Measurements from ENCODE around the gene FCF1. TPM values are rescaled to one million over a fixed set of nuclear protein-coding genes. Genes with fewer than 3 reads are reported as not detected.

The FCF1 gene
- polyA plus RNA-seq, 3 donors: 14.8 to 22.6 (median 17.5) TPM

GRCh38 chr14:74697011-74697410, 15.9 kb upstream of the FCF1 start:
- Histone ChIP-seq H3K9ac (ENCODE audit: insufficient read depth, low read length, poor library complexity, severe bottlenecking) (no peak overlapping the region), H3K4me3 (replicated peaks in 1 of 3; ENCODE audit: low read depth in 2 of 3, low read length in 3 of 3) (no peak overlapping the region), H3K79me2 (ENCODE audit: insufficient read depth, low read length) (peaks cover 86% of the 10 kb centered on the region), H3K27ac (ENCODE audit: low read depth in 1 of 2, low read length in 2 of 2) (peak overlapping the region in 1 of 2 donors; percentile 82), H3K36me3 (replicated peaks in 1 of 2; ENCODE audit: control insufficient read depth in 1 of 2, insufficient read depth in 2 of 2, low read length in 2 of 2) (peaks cover 0 to 29% of the 10 kb centered on the region in 2 donors), H2AFZ (ENCODE audit: insufficient read depth, low read depth, low read length, poor library complexity, severe bottlenecking) (no peak overlapping the region), H4K20me1 (ENCODE audit: insufficient read depth, low read length) (peaks cover 61% of the 10 kb centered on the region), H3K4me1 (ENCODE audit: control insufficient read depth in 1 of 2, insufficient read depth in 2 of 2, low read length in 2 of 2) (peaks cover 20 to 32% of the 10 kb centered on the region in 2 donors), H3K27me3 (ENCODE audit: control insufficient read depth in 2 of 2, insufficient read depth in 2 of 2, low read length in 2 of 2) (no peaks in the 10 kb centered on the region), H3K4me2 (replicated peaks; ENCODE audit: extremely low read depth, low read length, poor library complexity, severe bottlenecking) (no peak overlapping the region), H3K9me3 (replicated peaks in 1 of 2; ENCODE audit: control insufficient read depth in 1 of 2, insufficient read depth in 1 of 2, low read length in 2 of 2) (peaks cover 0 to 1% of the 10 kb centered on the region in 2 donors)
- H3K4me1 Mint-ChIP-seq: peaks cover 31% of the 10 kb centered on the region
- H3K27ac Mint-ChIP-seq: peak overlapping the region in 2 of 7 donors; percentile 26 to 27
- intact Hi-C loops (cut with micrococcal nuclease): no loop called here
- WGBS (ENCODE audit: insufficient coverage): no CpG with 5 or more reads among the region's 1 CpG
- peaks cover 0 to 2% (median 0%) of the 10 kb centered on the region in 7 donors for H3K9me3 Mint-ChIP-seq
- TF ChIP-seq CTCF (IDR thresholded peaks at IDR 0.05): no peak
- no peak overlapping the region for H3K4me3 Mint-ChIP-seq
- DNase-seq: no peak
- peaks cover 24 to 38% of the 10 kb centered on the region in 2 donors for H3K36me3 Mint-ChIP-seq
- H3K27me3 Mint-ChIP-seq (ENCODE audit: low read depth in 3 of 3): peaks cover 0 to 1% (median 0%) of the 10 kb centered on the region in 3 donors

GRCh38 chr14:74697543-74697942, 15.4 kb upstream of the FCF1 start:
- Mint-ChIP-seq H3K4me1 (peaks cover 28% of the 10 kb centered on the region), H3K27me3 (ENCODE audit: low read depth in 3 of 3) (peaks cover 0 to 1% (median 0%) of the 10 kb centered on the region in 3 donors), H3K9me3 (peaks cover under 1 to 5% (median 2%) of the 10 kb centered on the region in 7 donors), H3K4me3 (no peak overlapping the region), H3K27ac (peak overlapping the region in 5 of 7 donors; percentile 23 to 84 (median 74)), H3K36me3 (peaks cover 23 to 39% of the 10 kb centered on the region in 2 donors)
- Histone ChIP-seq H3K27me3 (ENCODE audit: control insufficient read depth in 2 of 2, insufficient read depth in 2 of 2, low read length in 2 of 2) (no peaks in the 10 kb centered on the region), H3K79me2 (ENCODE audit: insufficient read depth, low read length) (peaks cover 91% of the 10 kb centered on the region), H3K4me3 (replicated peaks in 1 of 3; ENCODE audit: low read depth in 2 of 3, low read length in 3 of 3) (no peak overlapping the region), H3K4me1 (ENCODE audit: control insufficient read depth in 1 of 2, insufficient read depth in 2 of 2, low read length in 2 of 2) (peaks cover 20 to 32% of the 10 kb centered on the region in 2 donors), H3K36me3 (replicated peaks in 1 of 2; ENCODE audit: control insufficient read depth in 1 of 2, insufficient read depth in 2 of 2, low read length in 2 of 2) (peaks cover 0 to 33% of the 10 kb centered on the region in 2 donors), H3K27ac (ENCODE audit: low read depth in 1 of 2, low read length in 2 of 2) (peak overlapping the region in 1 of 2 donors; percentile 82), H3K9ac (ENCODE audit: insufficient read depth, low read length, poor library complexity, severe bottlenecking) (no peak overlapping the region), H3K9me3 (replicated peaks in 1 of 2; ENCODE audit: control insufficient read depth in 1 of 2, insufficient read depth in 1 of 2, low read length in 2 of 2) (peaks cover 5 to 6% of the 10 kb centered on the region in 2 donors), H3K4me2 (replicated peaks; ENCODE audit: extremely low read depth, low read length, poor library complexity, severe bottlenecking) (no peak overlapping the region), H2AFZ (ENCODE audit: insufficient read depth, low read depth, low read length, poor library complexity, severe bottlenecking) (no peak overlapping the region), H4K20me1 (ENCODE audit: insufficient read depth, low read length) (peaks cover 60% of the 10 kb centered on the region)
- DNase-seq: peak in 1 of 3 donors; percentile 12
- 100% methylated on average over 1 of the region's 2 CpGs for WGBS (ENCODE audit: insufficient coverage)
- intact Hi-C loops (cut with micrococcal nuclease): no loop called here
- TF ChIP-seq CTCF (IDR thresholded peaks at IDR 0.05): no peak
